ENCODE results near the gene FAM136A.
"Not testable (repeated sequence)": the region's sequence is repeated elsewhere in the genome, so short reads cannot be mapped to it uniquely, and the experiment has no call there.

FAM136A gene

DNA sequence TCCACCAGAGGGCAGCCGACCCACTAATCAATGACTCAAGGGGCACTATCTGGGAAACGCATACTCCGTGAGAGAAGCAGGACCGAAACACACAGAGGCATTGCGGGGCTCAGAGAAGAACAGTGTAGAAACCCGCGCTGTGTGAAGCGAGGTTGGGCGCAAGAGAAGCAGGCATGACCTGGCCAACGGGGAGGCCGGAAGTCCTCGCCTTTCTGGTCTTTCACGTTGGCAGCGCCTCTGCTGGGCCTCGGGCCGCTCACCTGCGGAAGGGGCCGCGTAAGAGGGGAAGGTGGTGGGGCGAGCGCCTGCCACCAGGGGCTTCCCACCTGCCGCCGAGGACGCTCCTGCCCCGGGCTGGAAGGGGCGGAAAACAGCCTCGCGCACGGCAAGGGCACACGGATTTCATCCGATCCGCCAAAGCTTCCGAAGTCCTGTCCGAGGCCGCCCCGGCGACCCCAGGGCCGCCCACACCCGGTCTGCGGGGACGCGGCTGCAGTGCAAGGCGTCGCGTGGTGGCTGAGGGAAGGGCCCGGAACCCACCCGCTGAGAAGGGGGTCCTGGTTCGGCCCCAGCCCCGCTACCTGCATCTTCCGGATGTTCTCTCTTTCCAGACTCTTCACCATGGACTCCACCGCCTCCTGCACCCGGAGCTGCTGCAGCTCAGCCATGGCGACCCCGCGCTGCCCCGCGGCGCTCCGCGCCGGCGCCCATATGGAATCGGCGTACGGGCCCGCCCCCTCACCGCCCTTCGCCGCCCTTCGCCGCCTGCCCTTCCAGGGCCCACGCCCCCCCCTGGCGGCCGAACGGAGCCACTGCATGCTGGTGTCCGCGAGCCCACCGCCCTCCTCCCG is at the start of gene FAM136A:
Gene FAM136A (minus strand): TSS at position 724 of the 851 bp plus-strand sequence. CDS start 56 bp downstream, at position 668.
- peak; percentile 86 for DNase-seq

DNA sequence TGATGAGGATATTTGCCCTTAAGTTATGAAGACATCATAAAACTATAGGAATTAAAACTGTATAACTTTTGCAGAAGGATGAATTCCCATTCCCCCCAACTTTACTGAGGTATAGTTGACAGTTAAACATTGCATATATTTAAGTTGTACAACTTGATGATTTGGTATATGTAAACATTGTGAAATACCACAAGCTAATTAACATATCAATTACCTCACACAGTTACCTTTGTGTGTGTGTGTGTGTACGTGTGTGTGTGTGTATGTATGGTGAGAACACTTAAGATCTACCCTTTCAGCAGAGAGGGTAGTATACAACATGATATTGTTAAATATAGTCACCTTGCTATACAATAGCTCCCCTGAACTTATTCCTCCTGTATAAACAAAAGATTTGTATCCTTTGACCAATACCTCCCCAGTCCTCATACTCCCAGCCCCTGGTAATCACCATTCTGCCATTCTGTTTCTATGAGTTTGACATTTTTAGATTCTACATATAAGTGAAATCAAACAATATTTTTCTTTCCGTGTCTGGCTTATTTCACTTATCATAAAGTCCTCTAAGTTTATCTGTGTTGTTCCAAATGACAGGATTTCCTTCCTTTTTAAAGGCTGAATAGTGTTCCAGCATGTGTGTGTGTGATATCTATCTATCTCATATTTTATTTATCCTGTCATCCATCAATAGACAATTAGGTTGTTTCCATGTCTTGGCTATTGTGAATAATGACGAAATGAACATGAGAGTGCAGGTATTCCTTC is 48.2 kb upstream of the FAM136A start:
- DNase-seq: no peak

DNA sequence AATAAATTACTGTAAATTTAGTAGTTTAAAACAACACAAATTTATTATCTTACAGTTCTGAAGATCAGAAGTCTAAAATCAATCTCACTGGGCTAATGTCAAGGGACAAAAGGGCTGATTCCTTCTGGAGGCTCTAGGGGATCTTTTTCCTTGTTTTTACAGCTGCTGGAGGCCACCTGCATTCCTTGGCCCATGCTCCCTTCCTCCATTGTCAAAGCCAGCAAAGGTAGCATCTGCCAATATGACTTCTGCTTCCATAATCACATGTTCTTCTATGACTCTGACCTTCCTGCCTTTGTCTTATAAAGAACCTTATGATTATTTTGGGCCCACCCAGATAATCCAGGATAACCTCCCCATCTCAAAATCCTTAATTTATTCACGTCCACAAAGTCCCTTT is 46.0 kb upstream of the FAM136A start:
- DNase-seq: peak; percentile 7

DNA sequence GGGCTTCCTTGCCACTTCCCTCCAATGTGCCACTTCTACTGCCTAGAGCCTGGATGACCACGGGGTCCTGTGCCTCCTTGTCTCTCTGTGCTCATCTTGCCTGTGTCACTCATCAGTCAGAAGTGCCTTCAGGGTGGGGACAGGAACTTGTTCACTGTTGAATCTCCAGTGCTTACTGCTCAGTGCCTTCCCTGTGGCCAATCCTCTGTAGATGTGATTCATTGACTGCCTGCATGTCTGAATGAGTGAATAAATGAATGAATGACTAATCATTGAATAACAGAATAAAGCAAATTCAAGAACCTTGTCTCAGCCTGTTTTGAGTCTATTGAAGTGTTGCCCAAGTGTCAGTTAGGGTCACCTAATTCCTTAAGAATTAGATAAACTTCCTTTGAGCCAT is 42.3 kb upstream of the FAM136A start:
- no peak for DNase-seq

DNA sequence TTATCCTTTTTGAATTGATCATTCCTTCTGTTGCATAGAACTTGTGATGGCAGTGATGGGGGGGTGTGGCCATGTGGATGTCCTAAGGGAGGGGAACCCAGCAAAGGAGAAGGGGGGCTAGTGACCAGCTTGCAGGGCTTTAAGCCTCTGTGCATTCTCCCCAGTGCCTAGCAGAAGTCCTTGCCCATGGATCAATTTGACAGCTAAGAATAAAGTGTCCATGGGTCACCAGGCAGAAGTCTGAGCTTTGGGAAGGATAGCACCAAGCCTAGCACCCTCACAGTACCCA is 39.6 kb upstream of the FAM136A start:
- no peak for DNase-seq

DNA sequence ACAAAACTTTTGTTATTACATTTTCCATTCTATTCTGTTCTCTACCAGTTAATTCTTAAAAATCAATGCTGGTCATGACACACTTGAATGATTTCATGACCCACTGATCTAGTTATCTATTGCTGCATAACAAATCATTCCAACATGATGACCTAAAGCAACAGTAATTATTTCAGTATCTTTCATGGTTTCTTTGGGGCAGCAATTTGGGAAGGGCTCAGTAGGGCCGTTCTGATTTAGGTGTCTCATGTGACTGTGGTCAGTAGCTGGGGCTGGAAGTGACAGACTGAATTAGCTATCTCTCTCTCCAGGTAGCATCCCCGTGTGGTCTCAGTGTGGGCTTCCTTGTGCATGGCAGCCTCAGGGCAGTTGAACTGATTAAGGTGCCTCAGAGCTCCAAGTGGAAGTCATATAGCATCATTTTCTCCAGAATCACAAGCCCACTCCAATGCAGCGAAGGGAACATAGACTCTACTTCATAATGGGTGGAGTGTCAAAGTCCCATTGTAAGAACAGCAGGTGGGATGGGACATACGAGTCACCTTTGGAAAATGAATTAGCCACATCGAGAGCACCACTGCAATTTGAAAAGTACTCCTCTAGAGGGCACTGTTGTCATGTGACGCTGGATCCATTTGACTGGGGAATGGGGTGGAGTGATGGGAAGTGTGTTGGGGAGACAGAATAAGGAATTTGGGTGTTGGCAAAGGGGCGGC is 39.1 kb upstream of the FAM136A start:
- DNase-seq: peak; percentile 52

DNA sequence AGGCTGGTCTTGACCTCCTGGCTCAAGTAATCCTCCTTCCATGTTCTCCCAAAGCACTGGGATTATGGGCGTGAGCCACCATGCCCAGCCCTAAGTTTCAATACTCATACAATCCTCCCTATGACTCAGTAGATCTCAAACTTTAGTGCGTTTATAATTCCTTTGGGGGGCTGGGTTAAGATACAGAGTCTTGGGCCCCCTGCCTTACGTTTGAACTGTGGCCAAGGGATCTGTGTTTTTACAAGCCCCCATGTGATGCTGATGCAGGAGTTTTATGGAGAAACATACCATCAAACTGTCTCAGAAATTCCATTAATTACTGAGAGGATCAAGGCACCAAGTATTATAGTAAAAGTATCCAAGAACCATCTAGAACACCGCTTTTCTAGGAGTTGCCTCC is 38.2 kb upstream of the FAM136A start:
- no peak for DNase-seq

DNA sequence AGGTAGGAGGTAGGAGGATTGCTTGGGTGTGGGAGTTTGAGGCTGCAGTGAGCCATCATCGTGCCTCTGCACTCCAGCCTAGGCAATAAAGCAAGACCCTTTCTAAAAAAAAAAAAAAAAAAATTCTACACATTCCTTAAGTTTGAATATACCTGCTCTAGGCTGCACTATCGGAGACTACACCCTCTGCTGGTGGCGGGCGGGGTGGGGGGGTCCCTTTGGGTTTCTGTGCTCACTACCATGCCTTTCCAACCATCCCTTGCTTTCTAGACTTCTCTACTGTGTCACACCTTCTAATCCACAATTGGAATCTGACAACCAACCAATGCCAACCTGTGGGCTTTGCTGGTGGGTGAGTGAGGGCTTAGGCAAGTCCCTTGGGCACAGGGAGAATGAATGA is 34.7 kb upstream of the FAM136A start:
- no peak for DNase-seq

DNA sequence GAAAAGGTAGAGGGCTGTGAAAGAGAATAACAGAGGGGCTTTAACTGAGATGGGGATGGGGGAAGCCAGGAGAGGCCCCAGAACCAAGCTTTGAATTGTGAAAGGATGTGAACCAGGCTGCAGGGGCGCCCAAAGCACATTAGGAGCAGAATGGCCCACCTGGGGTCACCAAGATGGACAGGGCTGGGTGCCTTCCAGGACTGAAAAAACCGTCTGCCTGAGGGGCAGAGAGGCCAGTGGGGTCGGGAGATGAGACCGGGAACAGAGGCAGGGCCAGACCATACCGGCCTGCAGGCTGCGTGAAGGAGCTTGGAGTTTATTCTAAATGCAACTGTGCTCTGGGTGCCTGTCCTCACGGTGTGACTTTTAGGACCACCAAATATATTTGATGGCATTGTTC is 29.1 kb upstream of the FAM136A start:
- DNase-seq: no peak

DNA sequence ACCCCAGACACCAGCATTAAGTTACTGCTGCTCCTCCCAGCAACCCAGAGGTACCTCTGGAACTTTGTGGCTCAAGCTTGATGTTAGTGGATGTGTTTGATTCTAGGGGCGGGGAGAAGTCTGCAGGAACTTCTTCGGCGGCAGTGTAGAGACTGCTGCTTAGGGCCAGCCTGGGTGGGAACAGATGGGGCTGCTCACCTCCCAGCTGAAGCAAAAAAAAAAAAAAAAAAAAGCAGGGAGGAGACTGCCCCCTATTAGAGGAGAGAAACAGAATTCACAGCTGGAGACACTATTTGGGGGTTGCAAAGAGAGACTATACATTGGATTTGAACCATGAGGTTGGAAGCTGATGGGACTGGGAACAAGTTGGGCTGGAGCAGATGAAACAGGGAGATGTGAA is 28.6 kb upstream of the FAM136A start:
- peak; percentile 13 for DNase-seq

DNA sequence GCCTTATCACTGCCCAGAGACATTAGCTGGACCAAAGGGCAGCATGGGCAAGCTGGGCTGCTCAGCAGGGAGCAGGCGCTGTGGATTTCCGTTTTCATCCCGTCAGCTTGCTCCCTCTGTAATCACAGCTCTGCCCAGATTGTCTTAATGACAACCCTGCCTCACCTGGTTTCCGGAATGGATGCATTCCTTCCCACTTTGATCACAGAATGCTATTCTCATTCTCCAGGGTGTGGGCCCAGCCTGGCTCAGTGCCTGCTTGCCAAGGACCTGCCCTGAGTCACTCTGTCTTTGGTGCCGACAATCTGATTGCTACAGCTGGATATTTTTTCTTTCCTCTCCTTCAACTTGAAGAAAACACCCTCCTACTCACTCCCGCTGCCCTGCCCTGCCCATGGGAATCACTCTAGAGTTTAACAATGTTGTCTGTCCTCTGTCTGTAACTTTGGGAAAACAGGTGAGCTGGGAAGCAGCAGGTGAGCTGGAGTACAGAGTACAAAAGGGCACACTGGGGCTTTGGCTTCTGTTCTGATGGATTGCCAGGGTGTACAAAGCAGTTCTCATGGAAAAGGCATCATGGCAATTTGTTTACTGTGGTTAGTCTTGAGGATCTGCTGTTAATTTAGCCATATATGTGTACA is 27.2 kb upstream of the FAM136A start:
- DNase-seq: peak; percentile 69

DNA sequence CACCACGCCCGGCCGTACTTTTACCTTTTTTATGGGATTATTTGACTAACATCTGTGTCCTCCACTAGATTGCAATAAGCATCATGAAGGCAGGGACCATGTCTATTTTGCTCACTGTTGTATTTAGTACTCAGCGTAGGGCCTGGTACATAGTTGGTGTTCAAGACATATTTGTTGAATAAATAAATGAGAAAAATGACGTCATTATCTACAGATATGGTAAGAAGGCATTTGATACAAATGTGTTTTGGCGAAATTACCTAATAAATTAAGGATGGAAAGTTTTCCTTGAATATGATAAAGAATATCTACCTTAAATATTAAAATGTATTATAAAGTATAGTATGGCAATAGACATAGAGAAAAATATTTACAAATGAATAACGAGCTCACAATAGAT is 24.0 kb upstream of the FAM136A start:
- DNase-seq: no peak

DNA sequence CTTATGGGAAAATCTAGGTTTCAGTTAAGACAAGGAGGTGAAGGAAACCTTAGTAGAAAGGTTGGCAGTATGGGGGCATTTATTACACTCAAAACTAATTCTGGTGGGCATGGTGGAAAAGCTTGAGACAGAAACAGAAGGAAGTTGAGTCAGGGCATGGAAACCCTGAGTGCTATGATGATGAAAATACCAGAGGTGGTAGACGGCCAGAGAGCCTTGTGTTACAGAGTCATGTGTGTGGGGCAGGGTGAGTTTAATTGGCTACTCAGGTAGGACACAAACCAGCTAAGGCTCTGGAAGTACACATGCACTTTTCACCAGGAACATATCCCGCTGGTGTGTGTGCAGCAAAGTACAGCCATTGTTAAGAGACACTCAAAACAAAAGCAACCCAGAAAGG is 20.7 kb upstream of the FAM136A start:
- DNase-seq: no peak

DNA sequence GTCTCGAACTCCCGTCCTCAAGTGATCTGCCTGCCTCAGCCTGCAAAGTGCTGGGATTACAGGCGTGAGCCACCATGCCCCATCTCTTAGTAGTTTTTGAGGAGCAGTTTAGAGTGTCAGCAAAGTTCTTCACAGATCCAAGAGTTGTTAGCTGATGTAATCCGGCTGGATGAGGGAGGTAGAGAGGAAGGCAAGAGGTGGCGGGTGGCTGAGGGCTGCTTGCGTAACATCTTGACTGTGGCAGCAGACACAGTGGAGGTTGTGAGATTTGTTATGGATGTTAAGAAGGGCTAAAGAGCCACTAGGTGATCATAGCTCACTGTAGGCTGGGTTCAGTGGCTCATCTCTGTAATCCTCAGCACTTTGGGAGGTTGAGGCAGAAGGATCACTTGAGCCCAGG is 19.5 kb upstream of the FAM136A start:
- no peak for DNase-seq

DNA sequence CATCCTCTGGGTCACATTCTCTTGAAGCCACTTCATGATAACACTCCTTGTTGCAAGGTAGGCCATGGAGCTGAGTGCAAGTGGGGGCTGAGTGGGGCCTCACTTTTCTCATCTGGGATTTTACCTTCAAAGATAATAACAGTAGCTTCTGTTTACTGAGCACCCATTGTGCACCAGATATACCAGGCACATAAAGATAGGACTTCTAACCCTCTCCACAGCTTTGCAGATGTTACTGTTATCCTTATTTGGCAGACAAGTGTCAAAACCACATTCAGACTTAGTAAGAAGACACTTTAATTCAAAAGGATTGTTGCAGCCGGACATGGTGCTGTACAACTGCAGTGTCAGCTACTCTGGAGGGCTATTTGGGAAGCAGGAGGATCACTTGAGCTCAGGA is 12.8 kb upstream of the FAM136A start:
- no peak for DNase-seq

DNA sequence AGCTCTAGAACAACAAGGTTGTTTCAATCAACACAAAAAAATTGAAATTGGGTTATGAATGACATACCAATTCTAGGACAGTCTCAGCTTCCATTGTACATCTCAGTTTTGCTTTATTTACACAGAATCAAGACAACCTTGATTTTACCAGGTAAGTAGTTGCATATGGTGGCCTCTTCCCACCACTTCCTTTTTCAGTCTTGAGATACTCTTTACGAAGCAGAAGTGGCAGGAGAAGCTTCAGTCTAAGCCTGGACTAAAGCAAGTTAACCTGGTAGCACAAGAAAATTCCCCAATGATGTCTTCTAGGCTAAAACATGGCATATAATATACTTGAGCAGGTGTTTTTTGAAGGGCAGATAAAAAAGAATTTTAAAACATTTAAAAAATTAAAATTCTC is 10.7 kb upstream of the FAM136A start:
- no peak for DNase-seq

DNA sequence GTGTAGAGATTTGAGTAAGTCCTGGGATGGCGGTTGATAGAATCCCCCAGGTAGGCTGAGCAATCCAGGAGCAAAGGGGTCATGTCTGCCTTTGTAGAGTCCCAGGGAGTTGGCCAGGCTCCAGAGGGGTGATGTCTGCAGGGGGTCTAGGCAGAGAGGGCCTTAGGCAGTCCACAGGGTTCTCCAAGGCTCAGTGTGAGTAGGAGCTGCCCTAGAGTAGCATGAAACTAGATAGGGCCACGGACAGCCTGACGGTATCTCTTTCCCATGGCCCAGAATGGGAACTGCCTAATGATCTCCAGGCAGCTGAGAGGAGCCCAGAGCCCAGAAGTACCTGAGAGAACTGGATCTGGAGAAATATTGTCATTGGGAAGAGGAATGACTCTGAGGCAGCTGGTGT is 9.0 kb upstream of the FAM136A start:
- peak; percentile 1 for DNase-seq

DNA sequence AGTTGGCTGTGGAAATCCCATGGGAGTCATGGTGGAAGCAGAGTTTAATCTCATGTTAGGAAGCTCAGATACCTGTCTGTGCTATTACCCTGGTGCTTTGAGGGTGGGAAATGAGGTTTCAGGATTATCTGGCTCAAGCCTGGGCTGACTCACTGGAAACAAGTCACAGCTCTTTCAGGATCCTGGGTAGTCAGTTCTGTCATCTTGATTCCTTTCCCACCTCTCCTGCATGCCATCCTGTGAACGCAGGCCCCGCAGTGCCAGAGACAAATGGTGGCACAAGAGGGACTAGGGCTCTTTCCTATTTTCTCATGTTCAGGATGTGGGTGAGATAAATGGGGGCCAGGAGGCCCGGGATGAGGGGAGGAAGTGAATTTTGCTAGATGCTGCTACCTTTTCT is 3.7 kb upstream of the FAM136A start:
- no peak for DNase-seq

DNA sequence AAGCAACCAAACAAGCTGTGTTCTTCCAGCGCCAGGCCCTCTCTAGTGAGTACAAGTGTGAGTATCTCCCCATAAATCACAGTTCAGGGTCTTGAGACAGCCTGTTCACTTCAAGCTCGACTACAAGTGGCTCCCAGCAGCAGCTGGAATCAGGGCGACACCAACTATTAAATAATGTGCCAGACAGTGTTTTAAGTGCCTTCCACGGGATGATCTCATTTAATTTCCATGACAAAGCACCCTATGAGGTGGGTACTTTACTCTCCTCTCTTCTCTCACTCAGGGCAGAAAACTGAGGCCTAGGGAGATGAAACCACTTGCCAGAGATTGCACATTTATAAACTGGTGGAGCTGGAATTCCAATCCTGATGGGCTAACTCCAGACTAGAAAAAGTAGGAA is 2.6 kb upstream of the FAM136A start:
- DNase-seq: peak; percentile 18

DNA sequence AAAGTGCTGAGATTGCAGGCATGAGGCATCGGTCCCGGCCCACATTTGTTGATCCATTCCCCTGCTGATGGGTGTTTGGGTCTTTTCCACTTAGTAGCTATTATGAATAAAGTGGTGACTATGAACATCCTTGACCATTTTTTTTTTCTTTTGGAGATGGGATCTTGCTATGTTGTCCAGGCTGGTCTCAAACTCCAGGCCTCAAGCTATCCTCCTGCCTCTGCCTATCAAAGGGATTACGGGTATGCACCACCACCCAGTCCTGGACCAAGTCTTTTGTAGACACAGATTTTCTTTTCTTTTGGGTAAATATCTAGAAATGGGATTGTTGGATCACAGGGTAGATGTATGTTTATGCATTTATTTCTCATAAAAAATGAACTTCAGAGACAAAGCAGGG is 1.3 kb upstream of the FAM136A start:
- no peak for DNase-seq

DNA sequence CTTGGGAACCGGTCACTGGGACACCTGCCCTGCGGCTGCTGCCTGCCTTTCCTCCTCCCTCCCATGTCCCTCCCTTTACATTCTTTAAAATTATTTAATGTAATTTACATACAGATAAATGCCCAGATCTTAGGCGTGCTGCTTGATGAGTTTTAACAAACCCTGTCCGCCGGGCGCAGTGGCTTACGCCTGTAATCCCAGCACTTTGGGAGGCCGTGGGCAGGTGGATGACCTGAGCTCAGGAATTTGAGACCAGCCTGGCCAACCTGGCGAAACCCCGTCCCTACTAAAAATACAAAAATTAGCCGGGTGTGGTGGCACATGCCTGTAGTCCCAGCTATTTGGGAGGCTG is 304 bp upstream of the FAM136A start:
- not testable (repeated sequence) for DNase-seq

DNA sequence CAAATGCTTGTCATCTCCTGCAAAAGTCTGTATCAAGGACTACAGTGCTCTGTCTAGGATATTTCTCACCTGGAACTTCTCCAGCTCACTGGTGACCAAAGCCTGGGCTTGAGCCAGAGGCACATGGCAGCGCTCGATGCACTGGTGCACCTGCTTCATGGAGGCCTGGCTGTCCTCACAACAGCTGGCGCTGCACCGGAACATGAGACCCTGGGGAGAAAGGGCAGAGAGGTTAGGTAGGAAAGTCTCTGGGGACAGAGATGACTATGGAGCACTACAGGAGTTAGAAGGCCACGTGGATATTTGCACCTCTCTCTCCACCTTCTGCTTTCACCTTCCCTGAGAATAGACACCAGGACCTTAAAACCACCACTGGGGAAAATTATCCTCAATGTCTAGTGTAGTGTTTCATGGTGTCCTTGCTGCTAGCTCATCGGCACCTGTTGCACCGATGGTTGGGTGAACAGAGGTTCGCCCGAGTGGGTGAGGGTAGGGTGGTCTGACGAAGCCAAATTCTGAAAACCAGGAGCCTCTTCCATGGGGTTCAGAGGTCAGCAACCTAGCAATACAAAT is 1.0 kb downstream of the FAM136A start:
- no peak for DNase-seq

DNA sequence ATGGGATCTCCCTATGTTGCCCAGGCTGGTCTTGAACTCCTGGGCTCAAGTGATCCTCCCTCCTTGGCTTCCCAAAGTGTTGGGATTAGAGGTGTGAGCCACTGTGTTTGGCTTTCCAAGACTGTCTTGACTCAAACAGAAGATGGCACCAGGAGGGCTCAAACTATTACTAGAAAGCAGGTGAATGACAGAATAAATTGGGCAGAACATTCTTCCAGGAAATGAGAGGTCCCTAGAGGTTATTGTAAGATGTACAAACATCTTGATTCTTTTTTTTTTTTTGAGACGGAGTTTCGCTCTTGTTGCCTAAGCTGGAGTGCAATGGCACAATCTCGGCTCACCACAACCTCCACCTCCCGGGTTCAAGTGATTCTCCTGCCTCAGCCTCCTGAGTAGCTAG is 4.0 kb downstream of the FAM136A start:
- DNase-seq: not testable (repeated sequence)
